Glomerular visceral epithelial cell (primary cell): ENCODE results near the gene EIF2A.
"Not testable (repeated sequence)": the region's sequence is repeated elsewhere in the genome, so short reads cannot be mapped to it uniquely, and the experiment has no call there.

Source experiments
- DNase-seq: peaks from one replicate; pipeline ENCODE4 v3.0.0-alpha.2; 2016; ENCODE audit errors: extremely low spot score

Gene EIF2A

DNA sequence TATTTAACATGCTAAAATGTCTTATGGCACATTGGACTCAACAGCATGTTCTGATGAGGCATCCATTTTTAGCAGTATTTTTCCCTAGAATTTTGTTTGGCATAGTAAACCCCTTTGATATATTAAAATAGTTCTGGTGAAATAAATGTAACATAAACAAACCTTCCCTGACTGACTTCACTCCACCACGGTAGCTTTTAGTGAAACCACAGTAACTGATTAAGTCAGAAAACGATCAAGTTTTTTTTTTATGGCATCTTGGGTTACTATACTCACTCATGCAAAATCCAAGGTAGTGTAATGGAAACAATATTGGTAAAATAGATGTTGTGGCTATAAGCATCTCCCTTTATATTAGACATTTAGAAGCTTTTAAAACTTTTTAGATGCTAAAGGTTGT is 3.1 kb upstream of the EIF2A start:
- DNase-seq: no peak

DNA sequence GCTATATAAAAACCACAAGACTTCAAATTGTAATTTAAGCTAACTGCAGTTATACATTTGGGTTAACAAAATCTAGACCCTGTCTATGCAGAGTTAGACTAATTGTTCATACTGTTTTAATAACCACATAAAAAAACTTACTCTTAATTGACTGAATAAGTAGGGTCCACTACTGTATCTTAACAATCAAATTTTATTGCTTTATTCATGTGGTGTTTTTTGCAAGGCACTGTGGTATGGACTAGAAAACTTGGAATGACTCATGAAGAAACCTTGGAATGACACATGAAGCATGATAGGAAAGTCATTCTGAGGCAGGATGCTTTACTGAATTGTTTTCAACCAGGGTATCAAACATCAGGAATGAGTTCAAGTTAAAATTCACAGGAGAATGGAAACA is 2.5 kb upstream of the EIF2A start:
- DNase-seq: peak; percentile 33

GRCh38 chr3:150544726-150545125 is 1.9 kb upstream of the EIF2A start:
- no peak for DNase-seq

GRCh38 chr3:150545419-150546225 is 965 bp upstream of the EIF2A start:
- peak; percentile 2 for DNase-seq

DNA sequence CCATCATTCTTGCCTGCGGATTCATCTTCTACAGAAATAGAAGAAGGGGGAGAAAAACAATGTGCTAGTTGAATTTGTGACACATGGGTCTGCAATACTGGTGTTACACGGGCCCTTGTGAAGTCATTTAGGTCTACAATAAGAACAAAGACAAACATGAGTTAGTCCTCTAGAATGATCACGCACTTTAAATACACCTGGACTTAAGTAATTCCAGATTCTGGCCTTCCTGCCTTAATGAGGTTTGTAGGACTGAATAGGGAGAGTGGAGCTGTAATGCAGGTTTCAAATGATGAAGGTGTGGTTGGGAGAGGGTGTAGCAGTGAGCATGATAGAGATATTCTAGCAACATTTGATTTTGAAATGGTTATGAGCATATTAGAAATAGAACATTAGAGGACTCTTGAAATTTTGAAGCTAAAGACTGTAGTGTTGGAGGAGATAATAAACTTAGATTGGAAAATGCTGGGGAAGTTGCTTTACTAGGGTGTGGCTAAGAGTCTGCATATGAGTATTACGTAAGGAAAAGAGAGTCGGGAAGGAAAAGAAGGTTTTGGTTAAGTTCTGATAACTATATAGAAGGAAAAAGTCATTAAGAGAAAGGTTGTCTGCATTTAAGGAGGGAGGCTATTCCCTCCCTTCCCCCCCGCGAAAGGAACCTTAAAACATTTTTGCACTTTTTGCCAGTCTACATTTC is 606 bp downstream of the EIF2A start:
- no peak for DNase-seq

- no peak for DNase-seq
These were observed 9.4 kb downstream of the EIF2A start for GRCh38 chr3:150555859-150556436.

DNA sequence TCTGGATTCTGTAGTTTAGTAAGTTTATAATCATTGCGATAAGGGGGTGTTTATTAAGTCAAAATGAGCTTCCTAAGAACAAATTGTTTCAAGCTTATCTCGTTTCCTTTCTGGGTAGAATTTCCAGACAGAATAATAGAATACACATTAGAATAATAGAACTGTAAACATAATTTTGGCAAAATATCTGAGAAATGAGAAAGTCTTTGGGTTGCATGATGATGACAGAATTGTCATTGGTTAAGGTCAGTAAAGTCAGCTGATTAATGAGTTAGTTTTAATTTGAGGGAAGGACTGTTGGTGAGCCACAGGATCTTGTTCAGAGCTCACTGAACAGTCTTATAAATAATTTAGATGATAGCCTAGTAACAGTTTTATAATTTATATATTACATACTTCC is 10.2 kb downstream of the EIF2A start:
- no peak for DNase-seq

GRCh38 chr3:150557725-150558124 is 11.1 kb downstream of the EIF2A start:
- no peak for DNase-seq

GRCh38 chr3:150564243-150564642 is 17.7 kb downstream of the EIF2A start:
- DNase-seq: no peak

GRCh38 chr3:150567328-150567727 is 20.7 kb downstream of the EIF2A start:
- no peak for DNase-seq

GRCh38 chr3:150577855-150578254 is 31.3 kb downstream of the EIF2A start:
- DNase-seq: no peak

GRCh38 chr3:150581174-150581573 is 34.6 kb downstream of the EIF2A start:
- DNase-seq: no peak

DNA sequence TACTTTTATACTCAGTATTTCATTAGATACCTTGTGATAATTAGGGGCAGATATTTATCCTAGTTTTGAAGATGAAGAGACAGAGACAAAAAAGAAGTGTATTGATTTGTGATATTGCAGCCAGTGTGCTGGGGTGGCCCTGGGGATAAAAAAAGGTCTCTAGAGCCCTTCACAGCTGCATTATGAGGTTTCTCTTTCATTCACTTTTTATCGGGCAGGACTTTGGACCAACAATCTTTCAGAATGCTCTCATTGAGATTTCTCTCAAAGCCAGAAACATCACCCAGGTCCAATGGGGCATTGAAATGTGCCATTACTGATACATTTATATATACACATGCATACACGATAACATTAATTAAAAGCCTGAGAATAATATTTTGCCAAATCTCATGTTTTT is 36.0 kb downstream of the EIF2A start:
- no peak for DNase-seq

- DNase-seq: no peak
These were observed 36.4 kb downstream of the EIF2A start for GRCh38 chr3:150583028-150583427.

- DNase-seq: no peak
These were observed 41.6 kb downstream of the EIF2A start for GRCh38 chr3:150588027-150588830.

- no peak for DNase-seq
These were observed 43.2 kb downstream of the EIF2A start for GRCh38 chr3:150589759-150590158.

- DNase-seq: no peak
These were observed 47.6 kb downstream of the EIF2A start for GRCh38 chr3:150594150-150594549.

DNA sequence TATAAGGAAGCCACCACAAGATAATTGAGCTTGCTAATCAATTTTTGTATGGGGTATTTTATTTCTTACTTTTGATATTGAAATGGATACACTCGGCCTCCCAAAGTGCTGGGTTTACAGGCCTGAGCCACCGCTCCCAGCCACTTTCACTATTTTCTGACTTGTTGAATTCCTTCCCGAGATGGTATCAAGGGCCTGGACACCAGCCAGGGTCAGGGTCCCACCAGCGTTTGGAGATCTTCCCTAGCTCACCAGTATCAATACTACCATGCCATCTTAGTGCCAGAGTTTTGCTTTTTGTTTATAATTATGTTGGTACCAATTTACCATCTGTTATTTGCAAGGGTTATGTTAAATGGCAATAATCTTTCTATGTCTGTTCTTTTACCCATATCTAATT is 51.1 kb downstream of the EIF2A start:
- no peak for DNase-seq

GRCh38 chr3:150599611-150600297 is 53.2 kb downstream of the EIF2A start:
- DNase-seq: peak; percentile 44

DNA sequence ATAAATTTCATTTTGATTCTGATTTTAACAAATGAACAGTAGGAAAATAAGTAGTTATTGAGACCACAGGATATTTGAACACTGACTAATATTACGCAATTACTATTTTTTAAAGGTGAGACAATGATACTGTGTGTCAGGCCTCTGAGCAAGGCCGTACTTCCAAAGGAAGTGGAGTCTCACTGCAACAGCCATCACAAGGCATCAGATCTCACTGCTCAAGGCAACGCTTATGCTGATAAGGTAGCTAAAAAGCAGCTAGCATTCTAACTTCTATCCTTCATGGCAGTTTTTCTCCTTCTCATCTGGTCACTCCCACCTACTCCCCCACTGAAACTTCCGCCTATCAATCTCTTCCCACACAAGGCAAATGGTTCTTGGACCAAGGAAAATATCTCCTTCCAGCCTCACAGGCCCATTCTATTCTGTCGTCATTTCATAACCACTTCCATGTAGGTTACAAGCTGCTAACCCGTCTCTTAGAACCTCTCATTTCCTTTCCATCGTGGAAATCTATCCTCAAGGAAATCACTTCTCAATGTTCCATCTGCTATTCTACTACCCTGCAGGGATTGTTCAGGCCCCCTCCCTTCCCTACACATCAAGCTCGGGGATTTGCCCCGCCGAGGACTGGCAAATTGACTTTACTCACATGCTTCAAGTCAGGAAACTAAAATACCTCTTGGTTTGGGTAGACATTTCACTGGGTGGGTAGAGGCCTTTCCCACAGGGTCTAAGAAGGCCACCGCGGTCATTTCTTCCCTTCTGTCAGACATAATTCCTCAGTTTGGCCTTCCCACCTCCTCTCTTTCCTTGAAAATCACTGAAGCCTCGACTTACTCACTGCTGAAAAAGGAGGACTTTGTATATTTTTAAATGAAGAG is 54.3 kb downstream of the EIF2A start:
- DNase-seq: not testable (repeated sequence)
